ENCODE data around the gene DLGAP1. TPM values are rescaled to one million over a fixed set of nuclear protein-coding genes. Genes with fewer than 3 reads are reported as not detected.

The DLGAP1 gene
- total RNA-seq, 1 experiment from 2014 or later, result 0.07 TPM

DNA sequence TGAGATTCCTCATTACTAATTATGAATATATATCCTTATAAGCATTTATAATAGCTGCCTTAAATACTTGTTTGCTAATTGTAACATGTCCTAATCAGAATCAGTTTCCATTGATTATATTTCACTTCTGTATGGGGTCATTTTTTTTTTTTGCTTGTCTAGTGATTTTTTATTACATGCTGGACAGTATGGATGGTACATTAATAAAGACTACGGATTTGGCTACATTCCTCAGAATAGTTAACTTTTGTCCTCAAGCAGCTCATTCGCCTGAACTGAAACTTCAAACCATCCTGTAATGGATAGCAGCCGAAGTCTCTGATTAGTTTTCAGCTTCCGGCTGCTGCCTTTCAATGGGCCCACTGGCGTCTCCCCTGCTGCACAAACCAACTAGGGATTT lies 993.4 kb downstream of the DLGAP1 start:
- POLR2A ChIA-PET, result no interaction called here
- Histone ChIP-seq H3K9me3 (0 out of 2 replicates have a peak, but pooled peaks cover 3% of the 10 kb centered on the region), H3K36me3 (ENCODE audit: control insufficient read depth, insufficient read depth, low read length) (peaks cover 7% of the 10 kb centered on the region), H3K4me1 (peaks cover 25% of the 10 kb centered on the region), H3K27me3 (replicated peaks; ENCODE audit: control insufficient read depth, insufficient read depth, low read length) (no peaks in the 10 kb centered on the region), H3K4me3 (ENCODE audit: low read depth, low read length) (no peak overlapping the region)
- Mint-ChIP-seq H3K36me3 (ENCODE audit: insufficient read depth, unreplicated experiment) (peaks cover 73% of the 10 kb centered on the region), H3K27me3 (ENCODE audit: insufficient read depth, unreplicated experiment) (no peaks in the 10 kb centered on the region), H3K27ac (ENCODE audit: unreplicated experiment) (no peak overlapping the region), H3K9me3 (ENCODE audit: unreplicated experiment) (peaks cover 9% of the 10 kb centered on the region), H3K4me3 (ENCODE audit: unreplicated experiment) (no peak overlapping the region), H3K4me1 (ENCODE audit: low read depth, unreplicated experiment) (peaks cover 33% of the 10 kb centered on the region)
- intact Hi-C loops (cut with micrococcal nuclease; ENCODE audit: unreplicated experiment), result no loop called here
- TF ChIP-seq, protein P1, sequence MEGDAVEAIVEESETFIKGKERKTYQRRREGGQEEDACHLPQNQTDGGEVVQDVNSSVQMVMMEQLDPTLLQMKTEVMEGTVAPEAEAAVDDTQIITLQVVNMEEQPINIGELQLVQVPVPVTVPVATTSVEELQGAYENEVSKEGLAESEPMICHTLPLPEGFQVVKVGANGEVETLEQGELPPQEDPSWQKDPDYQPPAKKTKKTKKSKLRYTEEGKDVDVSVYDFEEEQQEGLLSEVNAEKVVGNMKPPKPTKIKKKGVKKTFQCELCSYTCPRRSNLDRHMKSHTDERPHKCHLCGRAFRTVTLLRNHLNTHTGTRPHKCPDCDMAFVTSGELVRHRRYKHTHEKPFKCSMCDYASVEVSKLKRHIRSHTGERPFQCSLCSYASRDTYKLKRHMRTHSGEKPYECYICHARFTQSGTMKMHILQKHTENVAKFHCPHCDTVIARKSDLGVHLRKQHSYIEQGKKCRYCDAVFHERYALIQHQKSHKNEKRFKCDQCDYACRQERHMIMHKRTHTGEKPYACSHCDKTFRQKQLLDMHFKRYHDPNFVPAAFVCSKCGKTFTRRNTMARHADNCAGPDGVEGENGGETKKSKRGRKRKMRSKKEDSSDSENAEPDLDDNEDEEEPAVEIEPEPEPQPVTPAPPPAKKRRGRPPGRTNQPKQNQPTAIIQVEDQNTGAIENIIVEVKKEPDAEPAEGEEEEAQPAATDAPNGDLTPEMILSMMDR (IDR thresholded peaks at IDR 0.05; ENCODE audit: insufficient read depth in 1 of 2, low read depth in 1 of 2, low read length in 1 of 2, severe bottlenecking in 1 of 2, unreplicated experiment in 1 of 2), result no peak
- no peak for DNase-seq
- BruUV-seq (replicated peaks), result no TSS peak
- CTCF ChIA-PET, result no interaction called here

DNA sequence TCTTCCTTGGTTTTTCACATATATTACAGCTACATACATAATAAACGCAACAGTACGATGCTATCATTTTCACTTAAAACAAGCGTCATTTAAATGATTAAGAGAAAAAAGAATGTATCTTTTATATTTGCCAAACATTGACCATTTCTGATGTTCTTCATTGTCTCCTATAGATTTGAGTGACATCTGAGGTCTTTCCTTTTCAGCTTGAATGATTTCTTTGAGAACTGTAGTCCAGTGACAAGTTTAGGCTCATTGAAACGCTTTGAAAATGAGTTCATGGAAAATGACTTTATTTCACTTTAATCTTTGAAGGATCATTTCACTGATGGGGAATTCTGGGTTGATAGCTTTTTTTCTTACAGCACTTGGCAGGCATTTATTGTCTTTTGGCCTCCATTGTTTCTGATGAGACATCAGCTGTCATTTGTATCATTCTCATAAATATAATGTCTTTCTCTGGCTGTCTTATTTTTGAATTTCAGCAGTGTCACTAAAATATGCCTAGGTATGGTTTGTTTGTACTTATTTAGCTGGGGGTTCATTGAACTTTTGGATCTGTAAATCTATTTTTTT lies 994.2 kb downstream of the DLGAP1 start:
- H3K36me3 ChIP-seq (ENCODE audit: control insufficient read depth, insufficient read depth, low read length), result peaks cover 7% of the 10 kb centered on the region
- H3K27me3 ChIP-seq (replicated peaks; ENCODE audit: control insufficient read depth, insufficient read depth, low read length), result no peaks in the 10 kb centered on the region
- Mint-ChIP-seq H3K4me3 (ENCODE audit: unreplicated experiment) (no peak overlapping the region), H3K36me3 (ENCODE audit: insufficient read depth, unreplicated experiment) (peaks cover 81% of the 10 kb centered on the region), H3K4me1 (ENCODE audit: low read depth, unreplicated experiment) (peaks cover 41% of the 10 kb centered on the region), H3K9me3 (ENCODE audit: unreplicated experiment) (peaks cover 9% of the 10 kb centered on the region), H3K27me3 (ENCODE audit: insufficient read depth, unreplicated experiment) (no peaks in the 10 kb centered on the region), H3K27ac (ENCODE audit: unreplicated experiment) (no peak overlapping the region)
- TF ChIP-seq, protein P1 (IDR thresholded peaks at IDR 0.05; ENCODE audit: insufficient read depth in 1 of 2, low read depth in 1 of 2, low read length in 1 of 2, severe bottlenecking in 1 of 2, unreplicated experiment in 1 of 2), result no peak
- no TSS peak for BruUV-seq (replicated peaks)
- CTCF ChIA-PET, result no interaction called here
- intact Hi-C loops (cut with micrococcal nuclease; ENCODE audit: unreplicated experiment), result no loop called here
- no peak for DNase-seq
- POLR2A ChIA-PET, result no interaction called here
- peaks cover 29% of the 10 kb centered on the region for H3K4me1 ChIP-seq
- 0 out of 2 replicates have a peak, but pooled peaks cover 3% of the 10 kb centered on the region for H3K9me3 ChIP-seq
- H3K4me3 ChIP-seq (ENCODE audit: low read depth, low read length), result no peak overlapping the region

DNA sequence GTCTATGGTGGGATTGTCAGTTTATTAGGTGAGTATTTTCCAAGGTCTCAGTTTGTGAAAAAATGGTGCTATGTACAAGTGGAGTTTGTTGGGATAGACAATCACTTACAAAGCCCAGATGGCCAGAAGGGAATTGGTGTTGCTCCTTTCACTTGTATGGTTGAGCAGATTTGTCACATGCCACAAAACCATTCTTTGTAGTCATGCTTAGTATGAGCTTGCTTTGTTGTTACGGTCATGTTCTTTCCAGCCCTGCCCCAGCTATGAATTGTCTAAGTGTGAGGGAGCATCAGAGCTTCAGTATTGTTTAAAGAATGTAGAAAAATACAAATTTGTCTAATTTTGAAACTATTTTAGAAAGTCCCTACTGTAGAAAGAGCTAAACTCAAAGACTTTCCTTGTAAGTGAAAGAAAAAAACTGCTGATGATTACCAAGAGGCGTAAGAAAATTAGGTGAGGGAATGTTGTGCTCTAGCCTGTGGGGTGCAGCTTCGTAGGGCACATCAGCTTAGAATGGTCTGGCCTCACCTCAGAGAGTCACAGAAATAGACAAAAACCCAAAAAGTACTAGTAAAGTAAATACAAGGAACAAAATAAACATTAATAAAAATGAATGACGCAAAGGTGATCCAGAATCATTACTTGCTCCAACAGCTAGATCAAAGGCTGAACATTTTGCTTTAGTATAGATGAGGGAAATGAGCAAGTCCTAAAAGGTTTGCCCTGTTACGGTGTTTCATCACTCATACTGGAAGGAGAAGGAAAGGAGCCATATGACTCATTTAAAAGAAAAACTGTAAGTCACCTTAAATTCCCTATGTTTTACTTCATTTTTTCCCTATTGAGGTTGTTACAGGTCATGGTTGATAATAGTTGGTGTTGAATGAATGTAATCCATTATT lies 995.9 kb downstream of the DLGAP1 start:
- Histone ChIP-seq H3K27me3 (replicated peaks; ENCODE audit: control insufficient read depth, insufficient read depth, low read length) (no peaks in the 10 kb centered on the region), H3K36me3 (ENCODE audit: control insufficient read depth, insufficient read depth, low read length) (peaks cover 7% of the 10 kb centered on the region), H3K4me1 (peaks cover 44% of the 10 kb centered on the region), H3K9me3 (0 out of 2 replicates have a peak, but pooled peaks cover 3% of the 10 kb centered on the region), H3K4me3 (ENCODE audit: low read depth, low read length) (no peak overlapping the region)
- Mint-ChIP-seq H3K4me3 (ENCODE audit: unreplicated experiment) (no peak overlapping the region), H3K4me1 (ENCODE audit: low read depth, unreplicated experiment) (peaks cover 45% of the 10 kb centered on the region), H3K27me3 (ENCODE audit: insufficient read depth, unreplicated experiment) (no peaks in the 10 kb centered on the region), H3K27ac (ENCODE audit: unreplicated experiment) (no peak overlapping the region), H3K9me3 (ENCODE audit: unreplicated experiment) (peaks cover 9% of the 10 kb centered on the region), H3K36me3 (ENCODE audit: insufficient read depth, unreplicated experiment) (peaks cover 93% of the 10 kb centered on the region)
- ChIA-PET CTCF (interaction anchor here (2.1 kb wide), 1 partner anchor 135 kb away, joined by 6 read pairs; no protein-coding TSS in a partner anchor), POLR2A (no interaction called here)
- TF ChIP-seq, protein P1 (IDR thresholded peaks at IDR 0.05; ENCODE audit: insufficient read depth in 1 of 2, low read depth in 1 of 2, low read length in 1 of 2, severe bottlenecking in 1 of 2, unreplicated experiment in 1 of 2), result no peak
- DNase-seq, result no peak
- no TSS peak for BruUV-seq (replicated peaks)
- intact Hi-C loops (cut with micrococcal nuclease; ENCODE audit: unreplicated experiment), result loop anchor here (10.0 kb wide), 1 partner anchor 604 kb away; no protein-coding TSS in a partner anchor

Data from Caco-2 (cell line).